ENCODE measurements around the gene FMN2.

- TF ChIP-seq ZNF133 (tag by site-specific recombination; IDR thresholded peaks at IDR 0.05) (no peak), CTCF (tag by site-specific recombination; IDR thresholded peaks at IDR 0.05) (no peak), ZFP37 (tag by site-specific recombination; IDR thresholded peaks at IDR 0.05) (no peak), ZNF707 (tag by site-specific recombination; IDR thresholded peaks at IDR 0.05) (no peak), ZNF76 (tag by site-specific recombination; IDR thresholded peaks at IDR 0.05; ENCODE audit: borderline replicate concordance, low read depth) (no peak), TRIM28 (IDR thresholded peaks at IDR 0.05; ENCODE audit: borderline replicate concordance, low read length) (no peak), ATF2 (tag by site-specific recombination; IDR thresholded peaks at IDR 0.05; ENCODE audit: low read depth) (no peak), ZIC2 (tag by site-specific recombination; IDR thresholded peaks at IDR 0.05) (no peak), TCF7L2 (IDR thresholded peaks at IDR 0.05; ENCODE audit: borderline replicate concordance, low read depth, low read length) (no peak), ZNF777 (tag by site-specific recombination; IDR thresholded peaks at IDR 0.05; ENCODE audit: borderline replicate concordance) (no peak), PBX3 (CRISPR knock-in tag; IDR thresholded peaks at IDR 0.05) (no peak)
- TF ChIP-seq, protein P1, sequence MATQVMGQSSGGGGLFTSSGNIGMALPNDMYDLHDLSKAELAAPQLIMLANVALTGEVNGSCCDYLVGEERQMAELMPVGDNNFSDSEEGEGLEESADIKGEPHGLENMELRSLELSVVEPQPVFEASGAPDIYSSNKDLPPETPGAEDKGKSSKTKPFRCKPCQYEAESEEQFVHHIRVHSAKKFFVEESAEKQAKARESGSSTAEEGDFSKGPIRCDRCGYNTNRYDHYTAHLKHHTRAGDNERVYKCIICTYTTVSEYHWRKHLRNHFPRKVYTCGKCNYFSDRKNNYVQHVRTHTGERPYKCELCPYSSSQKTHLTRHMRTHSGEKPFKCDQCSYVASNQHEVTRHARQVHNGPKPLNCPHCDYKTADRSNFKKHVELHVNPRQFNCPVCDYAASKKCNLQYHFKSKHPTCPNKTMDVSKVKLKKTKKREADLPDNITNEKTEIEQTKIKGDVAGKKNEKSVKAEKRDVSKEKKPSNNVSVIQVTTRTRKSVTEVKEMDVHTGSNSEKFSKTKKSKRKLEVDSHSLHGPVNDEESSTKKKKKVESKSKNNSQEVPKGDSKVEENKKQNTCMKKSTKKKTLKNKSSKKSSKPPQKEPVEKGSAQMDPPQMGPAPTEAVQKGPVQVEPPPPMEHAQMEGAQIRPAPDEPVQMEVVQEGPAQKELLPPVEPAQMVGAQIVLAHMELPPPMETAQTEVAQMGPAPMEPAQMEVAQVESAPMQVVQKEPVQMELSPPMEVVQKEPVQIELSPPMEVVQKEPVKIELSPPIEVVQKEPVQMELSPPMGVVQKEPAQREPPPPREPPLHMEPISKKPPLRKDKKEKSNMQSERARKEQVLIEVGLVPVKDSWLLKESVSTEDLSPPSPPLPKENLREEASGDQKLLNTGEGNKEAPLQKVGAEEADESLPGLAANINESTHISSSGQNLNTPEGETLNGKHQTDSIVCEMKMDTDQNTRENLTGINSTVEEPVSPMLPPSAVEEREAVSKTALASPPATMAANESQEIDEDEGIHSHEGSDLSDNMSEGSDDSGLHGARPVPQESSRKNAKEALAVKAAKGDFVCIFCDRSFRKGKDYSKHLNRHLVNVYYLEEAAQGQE (tag by site-specific recombination; IDR thresholded peaks at IDR 0.05) = no peak
Measured at GRCh38 chr1:240044620-240045019, 47.1 kb upstream of the FMN2 start.
